ENCODE data around the gene CDH16. TPM values are rescaled to one million over a fixed set of nuclear protein-coding genes. Genes with fewer than 3 reads are reported as not detected.
"Not testable (repeated sequence)": the region's sequence is repeated elsewhere in the genome, so short reads cannot be mapped to it uniquely, and the experiment has no call there.

The CDH16 gene
- total and polyA plus RNA-seq, 2 donors = 0.05 to 0.78 TPM

DNA sequence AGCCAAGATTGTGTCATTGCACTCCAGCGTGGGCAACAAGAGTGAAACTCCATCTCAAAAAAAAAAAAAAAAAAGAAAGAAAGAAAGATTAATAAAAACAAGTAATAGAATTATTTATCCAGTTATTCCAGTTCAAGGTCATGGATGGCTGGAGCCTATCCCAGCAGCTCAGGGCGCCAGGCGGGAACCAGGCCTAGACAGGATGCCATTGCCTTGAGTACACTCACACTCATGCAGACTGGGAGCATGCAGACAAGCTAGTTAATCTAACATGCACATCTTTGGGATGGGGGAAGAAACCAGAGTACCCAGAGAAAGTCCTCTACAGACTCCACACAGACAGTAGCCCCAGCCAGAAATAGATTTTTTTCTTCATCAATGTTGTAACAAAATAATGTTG lies 20.5 kb downstream of the CDH16 start:
- Histone ChIP-seq H3K4me1 (ENCODE audit: control insufficient read depth in 2 of 2, insufficient read depth in 2 of 2, low read length in 2 of 2) (no peaks in the 10 kb centered on the region), H3K9me3 (ENCODE audit: control insufficient read depth in 2 of 2, insufficient read depth in 1 of 2, low read length in 1 of 2) (no peaks in the 10 kb centered on the region), H3K27ac (ENCODE audit: low read depth in 1 of 2, low read length in 1 of 2) (no peak overlapping the region), H3K27me3 (ENCODE audit: control insufficient read depth in 2 of 2, insufficient read depth in 1 of 2, low read length in 1 of 2) (peaks cover 0 to 14% of the 10 kb centered on the region in 2 donors), H3K36me3 (ENCODE audit: control insufficient read depth in 2 of 2, insufficient read depth in 2 of 2, low read length in 1 of 2) (no peaks in the 10 kb centered on the region), H3K4me3 (ENCODE audit: low read length in 2 of 2) (no peak overlapping the region)
- DNase-seq (ENCODE audit: low read depth in 6 of 9, low spot score in 9 of 9) = no peak
- WGBS = 95% methylated on average over 3 of the region's 3 CpGs

DNA sequence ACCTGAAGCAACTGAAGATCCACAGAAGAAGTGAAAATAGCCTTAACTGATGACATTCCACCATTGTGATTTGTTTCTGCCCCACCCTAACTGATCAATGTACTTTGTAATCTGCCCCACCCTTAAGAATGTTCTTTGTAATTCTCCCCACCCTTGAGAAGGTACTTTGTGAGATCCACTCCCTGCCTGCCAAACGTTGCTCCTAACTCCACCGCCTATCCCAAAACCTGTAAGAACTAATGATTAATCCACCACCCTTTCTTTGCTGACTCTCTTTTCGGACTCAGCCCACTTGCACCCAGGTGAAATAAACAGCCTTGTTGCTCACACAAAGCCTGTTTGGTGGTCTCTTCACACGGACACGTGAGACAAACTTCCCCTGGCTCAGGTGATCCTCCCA lies 22.0 kb downstream of the CDH16 start:
- H3K27ac ChIP-seq (ENCODE audit: low read depth in 1 of 2, low read length in 1 of 2); H3K36me3 ChIP-seq (ENCODE audit: control insufficient read depth in 2 of 2, insufficient read depth in 2 of 2, low read length in 1 of 2); H3K4me3 ChIP-seq (ENCODE audit: low read length in 2 of 2); H3K4me1 ChIP-seq (ENCODE audit: control insufficient read depth in 2 of 2, insufficient read depth in 2 of 2, low read length in 2 of 2); DNase-seq (ENCODE audit: low read depth in 6 of 9, low spot score in 9 of 9); H3K9me3 ChIP-seq (ENCODE audit: control insufficient read depth in 2 of 2, insufficient read depth in 1 of 2, low read length in 1 of 2): not testable (repeated sequence)
- H3K27me3 ChIP-seq (ENCODE audit: control insufficient read depth in 2 of 2, insufficient read depth in 1 of 2, low read length in 1 of 2) = peaks cover 0 to 14% of the 10 kb centered on the region in 2 donors
- 95% methylated on average over 5 of the region's 5 CpGs for WGBS

DNA sequence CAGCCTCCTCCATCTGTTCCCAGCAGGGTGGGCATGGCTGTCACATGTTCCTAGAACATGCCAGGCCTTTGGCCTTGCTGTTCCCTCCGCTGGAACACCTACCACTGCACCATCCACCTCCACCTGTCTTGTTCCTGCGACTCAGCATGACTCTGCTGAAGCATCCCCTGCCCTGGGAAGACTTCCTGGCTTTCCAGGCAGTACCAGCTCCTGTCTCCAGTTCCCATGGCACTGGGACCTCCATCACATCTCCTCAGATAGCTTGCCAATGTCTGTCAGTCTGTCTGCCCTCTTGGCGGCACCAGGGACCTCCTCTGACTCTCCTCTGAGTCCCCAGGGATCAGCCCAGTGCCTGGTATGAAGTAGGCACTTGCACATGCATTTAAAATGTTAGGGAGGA lies 22.7 kb downstream of the CDH16 start:
- Histone ChIP-seq H3K9me3 (ENCODE audit: control insufficient read depth in 2 of 2, insufficient read depth in 1 of 2, low read length in 1 of 2) (no peaks in the 10 kb centered on the region), H3K36me3 (ENCODE audit: control insufficient read depth in 2 of 2, insufficient read depth in 2 of 2, low read length in 1 of 2) (no peaks in the 10 kb centered on the region), H3K4me3 (ENCODE audit: low read length in 2 of 2) (no peak overlapping the region), H3K27ac (ENCODE audit: low read depth in 1 of 2, low read length in 1 of 2) (no peak overlapping the region), H3K4me1 (ENCODE audit: control insufficient read depth in 2 of 2, insufficient read depth in 2 of 2, low read length in 2 of 2) (no peaks in the 10 kb centered on the region), H3K27me3 (ENCODE audit: control insufficient read depth in 2 of 2, insufficient read depth in 1 of 2, low read length in 1 of 2) (peaks cover 0 to 11% of the 10 kb centered on the region in 2 donors)
- no peak for DNase-seq (ENCODE audit: low read depth in 6 of 9, low spot score in 9 of 9)
- WGBS = 96% methylated on average over 3 of the region's 3 CpGs

DNA sequence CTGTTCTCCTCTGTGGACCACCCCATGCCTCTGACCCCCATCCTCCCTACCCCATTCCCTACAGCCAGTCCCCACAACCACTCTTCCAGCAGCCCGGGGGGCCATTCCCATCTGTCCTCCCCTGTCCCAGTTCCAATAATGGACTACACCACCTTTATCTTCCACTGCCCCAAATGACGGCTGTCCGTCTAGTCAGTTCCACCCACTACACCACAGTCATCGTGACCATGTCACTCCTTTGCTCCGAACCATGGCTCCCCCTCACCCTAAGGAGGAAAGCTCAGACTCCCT lies 23.1 kb downstream of the CDH16 start:
- WGBS = 98% methylated on average over 5 of the region's 5 CpGs
- Histone ChIP-seq H3K27ac (ENCODE audit: low read depth in 1 of 2, low read length in 1 of 2) (no peak overlapping the region), H3K4me3 (ENCODE audit: low read length in 2 of 2) (no peak overlapping the region), H3K9me3 (ENCODE audit: control insufficient read depth in 2 of 2, insufficient read depth in 1 of 2, low read length in 1 of 2) (no peaks in the 10 kb centered on the region), H3K36me3 (ENCODE audit: control insufficient read depth in 2 of 2, insufficient read depth in 2 of 2, low read length in 1 of 2) (no peaks in the 10 kb centered on the region), H3K27me3 (ENCODE audit: control insufficient read depth in 2 of 2, insufficient read depth in 1 of 2, low read length in 1 of 2) (peaks cover 0 to 8% of the 10 kb centered on the region in 2 donors), H3K4me1 (ENCODE audit: control insufficient read depth in 2 of 2, insufficient read depth in 2 of 2, low read length in 2 of 2) (no peaks in the 10 kb centered on the region)
- DNase-seq (ENCODE audit: low read depth in 6 of 9, low spot score in 9 of 9) = no peak

DNA sequence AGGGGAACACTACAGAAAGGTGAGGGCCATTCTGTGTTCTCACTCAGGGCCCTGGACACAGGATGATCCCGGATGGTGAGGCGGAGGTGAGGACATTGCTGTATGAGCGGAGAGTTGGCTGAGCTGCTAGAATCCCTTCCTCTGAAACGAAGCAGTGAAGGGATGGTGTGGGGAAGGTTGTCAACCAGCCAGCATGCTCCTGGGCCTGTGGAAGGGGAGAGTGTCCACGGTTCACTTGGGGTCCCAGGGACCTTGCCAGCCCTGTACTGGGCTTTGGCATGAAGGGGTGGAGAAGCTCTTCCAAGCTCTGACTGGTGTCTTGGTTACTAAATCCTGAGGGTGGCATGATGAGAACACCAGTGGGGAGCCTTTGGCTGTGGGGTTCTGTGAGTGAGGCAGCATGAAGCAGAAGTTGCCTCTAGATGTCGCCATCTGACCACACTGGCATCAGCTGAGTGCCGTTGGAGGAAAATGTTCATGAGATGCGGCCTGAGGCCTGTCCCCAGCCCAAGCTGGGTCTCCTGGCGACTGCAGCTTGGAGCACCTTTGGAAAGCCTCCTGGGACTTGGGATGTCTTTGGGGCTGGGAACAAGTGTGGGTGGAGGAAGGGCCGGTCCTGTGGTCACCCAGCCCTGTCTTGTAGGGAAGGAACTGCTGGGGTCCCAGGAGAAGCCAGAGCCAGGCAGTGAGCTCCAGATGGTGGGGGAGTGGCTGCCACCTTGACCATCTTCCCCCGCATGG lies 23.6 kb downstream of the CDH16 start:
- peaks cover 0 to 4% of the 10 kb centered on the region in 2 donors for H3K27me3 ChIP-seq (ENCODE audit: control insufficient read depth in 2 of 2, insufficient read depth in 1 of 2, low read length in 1 of 2)
- peak in 5 of 9 donors; percentile 37 to 72 (median 55) for DNase-seq (ENCODE audit: low read depth in 6 of 9, low spot score in 9 of 9)
- H3K4me3 ChIP-seq (ENCODE audit: low read length in 2 of 2) = no peak overlapping the region
- H3K27ac ChIP-seq (ENCODE audit: low read depth in 1 of 2, low read length in 1 of 2) = no peak overlapping the region
- WGBS = 64% methylated on average over 11 of the region's 11 CpGs
- no peaks in the 10 kb centered on the region for H3K4me1 ChIP-seq (ENCODE audit: control insufficient read depth in 2 of 2, insufficient read depth in 2 of 2, low read length in 2 of 2)
- no peaks in the 10 kb centered on the region for H3K9me3 ChIP-seq (ENCODE audit: control insufficient read depth in 2 of 2, insufficient read depth in 1 of 2, low read length in 1 of 2)
- H3K36me3 ChIP-seq (ENCODE audit: control insufficient read depth in 2 of 2, insufficient read depth in 2 of 2, low read length in 1 of 2) = no peaks in the 10 kb centered on the region

DNA sequence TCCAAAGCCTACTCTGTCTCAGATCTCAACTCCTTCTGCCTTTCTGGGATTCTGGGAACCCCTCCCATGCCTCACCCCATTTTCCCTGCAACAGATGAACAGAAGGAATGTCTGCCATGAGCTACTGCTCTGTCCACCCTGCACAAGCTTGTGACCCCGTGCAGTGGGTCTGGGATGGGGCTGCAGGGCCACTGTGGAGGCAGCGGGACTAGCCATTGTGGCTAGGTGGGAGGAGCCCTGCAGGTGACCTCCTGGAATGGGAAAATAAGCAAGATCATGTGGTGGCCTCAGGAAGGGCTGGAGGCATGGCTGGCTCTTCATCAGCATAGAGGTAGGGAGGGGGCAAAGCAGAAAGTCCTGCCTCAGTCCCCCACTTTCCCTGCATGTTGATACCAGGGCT lies 24.6 kb downstream of the CDH16 start:
- WGBS = 74% methylated on average over 2 of the region's 2 CpGs
- DNase-seq (ENCODE audit: low read depth in 6 of 9, low spot score in 9 of 9) = no peak

DNA sequence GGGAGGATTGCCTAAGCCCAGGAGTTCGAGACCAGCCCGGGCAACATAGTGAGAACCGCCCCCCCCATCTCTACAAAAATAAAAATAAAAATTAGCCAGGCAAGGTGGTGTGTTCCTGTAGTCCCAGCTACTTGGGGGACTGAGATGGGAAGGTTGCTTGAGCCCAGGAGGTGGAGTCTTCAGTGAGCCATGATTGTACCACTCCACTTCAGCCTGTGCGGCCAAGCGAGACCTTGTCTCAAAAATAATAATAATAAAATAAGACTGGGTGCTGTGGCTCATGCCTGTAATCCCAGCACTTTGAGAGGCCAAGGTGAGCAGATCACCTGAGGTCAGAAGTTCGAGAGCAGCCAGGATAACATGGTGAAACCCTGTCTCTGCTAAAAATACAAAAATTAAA lies 26.9 kb downstream of the CDH16 start:
- H3K4me3 ChIP-seq (ENCODE audit: low read length in 2 of 2) = no peak overlapping the region
- H3K27ac ChIP-seq (ENCODE audit: low read depth in 1 of 2, low read length in 1 of 2) = no peak overlapping the region
- 87% methylated on average over 6 of the region's 6 CpGs for WGBS
- peaks cover 0 to 2% of the 10 kb centered on the region in 2 donors for H3K36me3 ChIP-seq (ENCODE audit: control insufficient read depth in 2 of 2, insufficient read depth in 2 of 2, low read length in 1 of 2)
- H3K27me3 ChIP-seq (ENCODE audit: control insufficient read depth in 2 of 2, insufficient read depth in 1 of 2, low read length in 1 of 2) = no peaks in the 10 kb centered on the region
- no peaks in the 10 kb centered on the region for H3K4me1 ChIP-seq (ENCODE audit: control insufficient read depth in 2 of 2, insufficient read depth in 2 of 2, low read length in 2 of 2)
- DNase-seq (ENCODE audit: low read depth in 6 of 9, low spot score in 9 of 9) = no peak
- H3K9me3 ChIP-seq (ENCODE audit: control insufficient read depth in 2 of 2, insufficient read depth in 1 of 2, low read length in 1 of 2) = no peaks in the 10 kb centered on the region

More for the DNA sequence above, 24.6 kb downstream of the CDH16 start:
- Histone ChIP-seq H3K4me3 (ENCODE audit: low read length in 2 of 2) (no peak overlapping the region), H3K36me3 (ENCODE audit: control insufficient read depth in 2 of 2, insufficient read depth in 2 of 2, low read length in 1 of 2) (no peaks in the 10 kb centered on the region), H3K27ac (ENCODE audit: low read depth in 1 of 2, low read length in 1 of 2) (no peak overlapping the region), H3K27me3 (ENCODE audit: control insufficient read depth in 2 of 2, insufficient read depth in 1 of 2, low read length in 1 of 2) (no peaks in the 10 kb centered on the region), H3K4me1 (ENCODE audit: control insufficient read depth in 2 of 2, insufficient read depth in 2 of 2, low read length in 2 of 2) (no peaks in the 10 kb centered on the region), H3K9me3 (ENCODE audit: control insufficient read depth in 2 of 2, insufficient read depth in 1 of 2, low read length in 1 of 2) (no peaks in the 10 kb centered on the region)

DNA sequence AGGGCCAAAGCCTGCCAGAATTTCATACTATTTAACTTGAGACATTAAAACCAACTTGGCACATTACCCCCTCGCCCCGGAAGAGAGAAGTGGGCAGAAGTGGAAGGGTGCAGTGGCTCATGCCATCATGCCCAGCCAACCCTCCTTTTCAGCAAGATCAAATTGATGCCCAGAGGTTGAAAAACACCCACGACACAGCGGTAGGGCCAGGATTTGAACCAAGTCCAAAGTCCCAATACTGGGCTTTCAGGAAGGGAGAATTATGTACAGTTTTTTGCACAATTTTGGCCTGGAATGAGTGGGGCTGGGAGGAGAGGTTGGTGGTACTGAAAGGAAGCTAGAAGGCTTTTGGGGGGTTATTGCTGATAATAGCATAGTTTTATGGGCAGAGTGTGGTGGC lies 27.3 kb downstream of the CDH16 start:
- 98% methylated on average over 4 of the region's 4 CpGs for WGBS
- H3K4me3 ChIP-seq (ENCODE audit: low read length in 2 of 2) = no peak overlapping the region
- no peaks in the 10 kb centered on the region for H3K9me3 ChIP-seq (ENCODE audit: control insufficient read depth in 2 of 2, insufficient read depth in 1 of 2, low read length in 1 of 2)
- DNase-seq (ENCODE audit: low read depth in 6 of 9, low spot score in 9 of 9) = no peak
- no peaks in the 10 kb centered on the region for H3K4me1 ChIP-seq (ENCODE audit: control insufficient read depth in 2 of 2, insufficient read depth in 2 of 2, low read length in 2 of 2)
- H3K36me3 ChIP-seq (ENCODE audit: control insufficient read depth in 2 of 2, insufficient read depth in 2 of 2, low read length in 1 of 2) = peaks cover 0 to 2% of the 10 kb centered on the region in 2 donors
- no peaks in the 10 kb centered on the region for H3K27me3 ChIP-seq (ENCODE audit: control insufficient read depth in 2 of 2, insufficient read depth in 1 of 2, low read length in 1 of 2)
- H3K27ac ChIP-seq (ENCODE audit: low read depth in 1 of 2, low read length in 1 of 2) = no peak overlapping the region

DNA sequence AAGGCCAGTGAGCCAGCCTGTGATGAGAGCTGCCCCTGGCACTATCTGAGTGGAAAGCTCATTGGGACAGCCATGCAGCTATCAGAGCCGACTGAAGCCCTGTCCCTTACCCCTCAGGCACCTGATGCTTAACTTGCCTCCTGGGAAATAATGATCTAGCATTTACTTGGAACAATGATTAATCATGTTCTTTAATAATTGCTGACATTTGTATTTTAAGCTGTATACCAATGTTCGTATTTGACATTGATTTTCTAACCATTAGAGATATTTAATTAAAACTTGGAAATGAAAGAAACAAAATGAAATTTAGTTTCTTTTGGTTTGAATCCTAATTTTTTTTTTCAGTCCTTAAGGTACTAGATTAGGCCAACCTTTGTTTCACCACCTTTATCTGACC lies 27.9 kb downstream of the CDH16 start:
- 96% methylated on average over 2 of the region's 2 CpGs for WGBS
- Histone ChIP-seq H3K27ac (ENCODE audit: low read depth in 1 of 2, low read length in 1 of 2) (no peak overlapping the region), H3K9me3 (ENCODE audit: control insufficient read depth in 2 of 2, insufficient read depth in 1 of 2, low read length in 1 of 2) (no peaks in the 10 kb centered on the region), H3K4me1 (ENCODE audit: control insufficient read depth in 2 of 2, insufficient read depth in 2 of 2, low read length in 2 of 2) (no peaks in the 10 kb centered on the region), H3K4me3 (ENCODE audit: low read length in 2 of 2) (no peak overlapping the region), H3K27me3 (ENCODE audit: control insufficient read depth in 2 of 2, insufficient read depth in 1 of 2, low read length in 1 of 2) (no peaks in the 10 kb centered on the region), H3K36me3 (ENCODE audit: control insufficient read depth in 2 of 2, insufficient read depth in 2 of 2, low read length in 1 of 2) (peaks cover 0 to 5% of the 10 kb centered on the region in 2 donors)
- no peak for DNase-seq (ENCODE audit: low read depth in 6 of 9, low spot score in 9 of 9)

All from thymus (tissue), 11 donors.